Measurements from ENCODE around the gene METTL2A.
"Not testable (repeated sequence)": the region's sequence is repeated elsewhere in the genome, so short reads cannot be mapped to it uniquely, and the experiment has no call there.

DNA sequence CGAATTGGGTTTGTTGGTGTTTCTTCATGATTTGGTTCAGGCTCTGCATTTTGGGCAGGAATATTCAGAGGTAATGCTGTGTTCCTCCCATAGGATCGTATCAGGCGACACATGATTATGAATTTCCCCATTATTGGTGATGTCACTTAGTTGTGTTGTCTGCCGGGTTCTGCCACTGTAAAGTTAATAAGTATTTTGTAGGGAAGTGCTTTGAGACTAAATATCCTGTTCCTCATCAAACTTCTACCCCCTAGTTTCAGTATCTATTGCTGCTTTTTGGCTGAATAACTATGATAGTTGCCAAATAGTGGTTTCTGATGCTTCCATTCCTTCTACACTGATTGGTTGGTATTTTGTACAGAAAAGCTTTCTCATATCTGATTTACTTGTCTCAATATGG lies 28.5 kb downstream of the METTL2A start:
- TF ChIP-seq, protein P1, sequence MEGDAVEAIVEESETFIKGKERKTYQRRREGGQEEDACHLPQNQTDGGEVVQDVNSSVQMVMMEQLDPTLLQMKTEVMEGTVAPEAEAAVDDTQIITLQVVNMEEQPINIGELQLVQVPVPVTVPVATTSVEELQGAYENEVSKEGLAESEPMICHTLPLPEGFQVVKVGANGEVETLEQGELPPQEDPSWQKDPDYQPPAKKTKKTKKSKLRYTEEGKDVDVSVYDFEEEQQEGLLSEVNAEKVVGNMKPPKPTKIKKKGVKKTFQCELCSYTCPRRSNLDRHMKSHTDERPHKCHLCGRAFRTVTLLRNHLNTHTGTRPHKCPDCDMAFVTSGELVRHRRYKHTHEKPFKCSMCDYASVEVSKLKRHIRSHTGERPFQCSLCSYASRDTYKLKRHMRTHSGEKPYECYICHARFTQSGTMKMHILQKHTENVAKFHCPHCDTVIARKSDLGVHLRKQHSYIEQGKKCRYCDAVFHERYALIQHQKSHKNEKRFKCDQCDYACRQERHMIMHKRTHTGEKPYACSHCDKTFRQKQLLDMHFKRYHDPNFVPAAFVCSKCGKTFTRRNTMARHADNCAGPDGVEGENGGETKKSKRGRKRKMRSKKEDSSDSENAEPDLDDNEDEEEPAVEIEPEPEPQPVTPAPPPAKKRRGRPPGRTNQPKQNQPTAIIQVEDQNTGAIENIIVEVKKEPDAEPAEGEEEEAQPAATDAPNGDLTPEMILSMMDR (IDR thresholded peaks at IDR 0.05; ENCODE audit: low read depth, low read length, poor library complexity, severe bottlenecking) = not testable (repeated sequence)
- TF ChIP-seq EZH2phosphoT487 (IDR thresholded peaks at IDR 0.05; ENCODE audit: borderline replicate concordance, low read length) = not testable (repeated sequence)
